ENCODE measurements around the gene ZNF827.

Gene ZNF827

DNA sequence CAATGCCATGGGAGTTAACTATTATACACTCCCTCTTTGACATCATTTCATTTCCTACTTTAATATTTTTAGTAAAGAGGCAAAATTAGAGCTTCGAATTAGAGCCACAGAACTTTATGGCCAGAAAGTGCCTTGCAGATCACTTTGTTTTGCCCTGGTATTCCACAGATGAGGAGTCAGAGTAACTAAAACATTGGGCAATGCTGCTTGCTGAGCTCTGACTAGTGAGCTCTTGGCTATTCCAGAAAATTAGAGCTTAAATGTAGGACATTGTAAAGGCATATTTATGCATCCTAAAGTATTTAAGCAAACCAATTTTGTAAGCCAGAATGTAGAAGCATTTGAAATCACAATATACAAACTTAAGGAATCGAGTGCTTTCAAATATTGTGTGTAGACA, 6.3 kb upstream of the ZNF827 start:
- H3K27ac ChIP-seq (ENCODE audit: low read depth, low read length), result no peak overlapping the region
- H3K36me3 ChIP-seq (ENCODE audit: control insufficient read depth, insufficient read depth, low read length), result no peaks in the 10 kb centered on the region
- no peaks in the 10 kb centered on the region for H3K27me3 ChIP-seq (ENCODE audit: control insufficient read depth, insufficient read depth, low read length)
- no peaks in the 10 kb centered on the region for H3K9me3 ChIP-seq (ENCODE audit: control insufficient read depth, insufficient read depth, low read length)
- no peak overlapping the region for H3K4me3 ChIP-seq (ENCODE audit: low read depth, low read length)
- no peak overlapping the region for H3K9ac ChIP-seq (ENCODE audit: low read depth, low read length)
- peaks cover 4% of the 10 kb centered on the region; the same call in 1 of the 2 replicates for H3K4me1 ChIP-seq (ENCODE audit: control insufficient read depth, insufficient read depth, low read length)

- no peak overlapping the region for H3K27ac ChIP-seq (ENCODE audit: low read depth, low read length)
- no peaks in the 10 kb centered on the region for H3K9me3 ChIP-seq (ENCODE audit: control insufficient read depth, insufficient read depth, low read length)
- H3K4me1 ChIP-seq (ENCODE audit: control insufficient read depth, insufficient read depth, low read length), result peaks cover 20% of the 10 kb centered on the region
- H3K27me3 ChIP-seq (ENCODE audit: control insufficient read depth, insufficient read depth, low read length), result no peaks in the 10 kb centered on the region
- no peak overlapping the region for H3K9ac ChIP-seq (ENCODE audit: low read depth, low read length)
- no peaks in the 10 kb centered on the region for H3K36me3 ChIP-seq (ENCODE audit: control insufficient read depth, insufficient read depth, low read length)
- H3K4me3 ChIP-seq (ENCODE audit: low read depth, low read length), result no peak overlapping the region
These were observed 1.2 kb upstream of the ZNF827 start for GRCh38 chr4:145939856-145940255.

- no peaks in the 10 kb centered on the region for H3K27me3 ChIP-seq (ENCODE audit: control insufficient read depth, insufficient read depth, low read length)
- H3K27ac ChIP-seq (ENCODE audit: low read depth, low read length), result no peak overlapping the region
- H3K9ac ChIP-seq (ENCODE audit: low read depth, low read length), result no peak overlapping the region
- H3K4me1 ChIP-seq (ENCODE audit: control insufficient read depth, insufficient read depth, low read length), result peaks cover 25% of the 10 kb centered on the region
- no peaks in the 10 kb centered on the region for H3K9me3 ChIP-seq (ENCODE audit: control insufficient read depth, insufficient read depth, low read length)
- H3K4me3 ChIP-seq (ENCODE audit: low read depth, low read length), result peak overlapping the region; percentile 98
- no peaks in the 10 kb centered on the region for H3K36me3 ChIP-seq (ENCODE audit: control insufficient read depth, insufficient read depth, low read length)
These were observed 773 bp upstream of the ZNF827 start for GRCh38 chr4:145939441-145939750.

DNA sequence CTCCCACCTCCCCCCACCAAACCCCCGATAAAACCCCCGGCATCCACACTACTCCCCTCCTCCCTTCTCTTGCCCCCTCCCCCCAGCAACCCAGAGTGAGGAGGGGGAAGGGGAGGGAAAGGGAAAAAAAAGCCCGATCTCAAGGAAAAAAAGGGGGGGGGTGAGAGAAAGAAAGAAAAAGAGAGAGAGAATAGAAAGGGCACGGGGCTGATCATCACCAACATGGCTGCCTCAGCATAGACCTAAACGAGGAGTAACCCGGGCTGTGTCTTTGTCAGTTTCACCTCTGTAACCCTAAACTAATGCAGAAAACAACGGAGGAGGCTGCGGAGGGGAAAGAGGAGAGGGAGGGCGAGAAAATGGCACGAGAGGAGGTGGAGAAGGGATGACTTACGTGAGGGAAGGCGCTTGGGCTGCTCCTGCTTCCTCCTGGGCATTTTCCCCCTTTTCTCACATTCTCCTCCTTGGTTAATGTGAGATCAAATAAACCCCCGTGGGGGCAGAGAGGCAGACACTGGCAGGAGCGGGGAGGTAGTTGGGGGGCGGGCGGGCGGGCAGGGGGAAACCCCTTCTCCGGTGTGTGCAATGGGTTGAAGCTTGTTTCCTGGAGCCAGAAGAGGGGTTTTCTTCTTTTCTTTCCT, 532 bp downstream of the ZNF827 start:
- peak overlapping the region; percentile 98 for H3K4me3 ChIP-seq (ENCODE audit: low read depth, low read length)
- H3K27ac ChIP-seq (ENCODE audit: low read depth, low read length), result peak overlapping the region; percentile 95
- H3K4me1 ChIP-seq (ENCODE audit: control insufficient read depth, insufficient read depth, low read length), result peaks cover 38% of the 10 kb centered on the region
- no peaks in the 10 kb centered on the region for H3K9me3 ChIP-seq (ENCODE audit: control insufficient read depth, insufficient read depth, low read length)
- H3K36me3 ChIP-seq (ENCODE audit: control insufficient read depth, insufficient read depth, low read length), result 0 out of 2 replicates have a peak, but pooled peaks cover under 1% of the 10 kb centered on the region
- H3K9ac ChIP-seq (ENCODE audit: low read depth, low read length), result peak overlapping the region; percentile 95
- no peaks in the 10 kb centered on the region for H3K27me3 ChIP-seq (ENCODE audit: control insufficient read depth, insufficient read depth, low read length)

DNA sequence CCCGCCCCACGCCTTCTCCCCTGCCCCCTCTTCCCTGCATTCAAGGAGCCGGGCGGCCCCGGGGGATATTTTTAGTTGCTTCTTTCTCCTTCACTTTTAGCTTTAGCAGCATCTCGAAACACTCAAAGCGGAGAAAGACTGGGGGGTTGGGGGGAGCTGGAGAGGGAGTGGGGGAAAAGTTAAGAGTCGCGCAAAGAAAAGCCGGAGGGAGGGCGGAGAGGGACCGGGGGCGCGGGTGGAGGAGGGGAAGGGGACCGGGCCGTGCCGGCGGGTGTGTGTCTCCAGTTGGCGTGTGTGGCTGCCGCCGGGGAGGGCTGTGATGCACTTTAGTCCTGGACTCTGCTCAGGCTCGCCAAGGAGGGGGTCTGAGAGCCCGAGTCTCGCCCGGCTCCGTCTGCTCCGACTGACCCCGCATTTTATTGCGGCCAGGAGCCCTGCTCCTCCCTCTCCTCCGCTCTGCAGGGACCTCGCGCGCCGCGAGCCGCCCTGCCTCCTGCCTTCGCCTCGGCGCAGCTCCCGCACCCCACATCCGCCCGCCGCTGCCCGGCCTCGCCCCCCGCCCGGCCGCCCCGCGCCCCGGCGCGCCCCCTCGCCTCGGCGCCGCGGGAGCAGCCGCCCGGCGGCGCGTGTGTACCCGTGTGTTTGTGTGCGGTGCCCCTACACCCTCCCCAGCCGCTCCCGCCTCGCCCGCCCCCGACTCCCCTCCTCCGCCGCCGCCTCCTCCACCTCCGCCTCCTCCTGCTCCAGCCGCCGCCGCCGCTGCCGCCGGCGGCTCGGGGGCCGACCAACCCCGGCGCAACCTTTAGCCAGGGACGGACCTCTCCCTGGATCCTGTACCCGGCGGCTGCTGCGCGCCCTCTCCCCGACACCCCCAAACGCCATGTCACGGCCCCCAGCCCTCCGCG, 1.4 kb downstream of the ZNF827 start:
- H3K4me3 ChIP-seq (ENCODE audit: low read depth, low read length), result peak overlapping the region; percentile 98
- H3K27me3 ChIP-seq (ENCODE audit: control insufficient read depth, insufficient read depth, low read length), result no peaks in the 10 kb centered on the region
- H3K9me3 ChIP-seq (ENCODE audit: control insufficient read depth, insufficient read depth, low read length), result no peaks in the 10 kb centered on the region
- peaks cover 40% of the 10 kb centered on the region for H3K4me1 ChIP-seq (ENCODE audit: control insufficient read depth, insufficient read depth, low read length)
- H3K9ac ChIP-seq (ENCODE audit: low read depth, low read length), result peak overlapping the region; percentile 86
- H3K36me3 ChIP-seq (ENCODE audit: control insufficient read depth, insufficient read depth, low read length), result 0 out of 2 replicates have a peak, but pooled peaks cover 5% of the 10 kb centered on the region
- H3K27ac ChIP-seq (ENCODE audit: low read depth, low read length), result peak overlapping the region; percentile 95

DNA sequence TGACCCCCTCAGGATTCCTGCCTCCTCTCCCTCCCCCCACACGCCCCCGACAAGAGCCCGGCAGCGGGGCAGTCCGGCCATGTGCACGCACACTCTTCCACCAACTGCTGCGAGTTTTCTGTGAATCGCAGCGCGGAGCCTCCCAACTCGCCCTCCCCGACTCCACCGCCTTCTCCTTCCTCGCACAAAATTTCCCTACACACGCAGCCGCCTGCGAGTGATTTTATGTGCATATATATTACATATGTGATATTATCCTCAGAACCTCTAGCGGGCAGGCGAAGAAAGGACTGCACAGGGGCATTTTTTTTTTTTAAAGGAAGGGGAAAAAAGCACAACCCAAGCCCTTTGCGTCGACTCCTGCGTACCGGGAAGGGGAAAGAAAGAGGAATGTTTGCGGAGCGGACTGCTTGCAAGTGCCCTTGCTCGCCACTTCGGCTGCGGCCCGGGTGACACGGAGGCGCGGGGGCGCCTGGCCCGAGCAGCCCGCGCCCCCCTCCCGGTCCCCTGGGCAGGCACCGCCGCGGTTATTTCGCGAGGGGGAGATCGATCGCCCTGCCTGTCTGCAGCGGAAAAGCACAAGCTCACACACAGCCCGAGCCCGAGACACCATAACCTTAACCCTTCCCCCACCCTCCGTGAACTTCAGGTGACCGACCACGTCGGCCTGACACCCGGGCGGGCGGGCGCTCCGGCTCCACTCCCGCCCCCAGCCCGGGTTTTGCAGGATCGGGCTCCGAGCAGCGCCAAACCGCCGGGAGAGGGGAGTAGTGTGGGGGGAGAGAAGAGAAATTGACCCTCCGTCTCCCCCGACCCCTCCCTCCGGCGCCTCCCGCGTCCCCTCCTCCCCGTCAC, 2.3 kb downstream of the ZNF827 start:
- peaks cover 40% of the 10 kb centered on the region for H3K4me1 ChIP-seq (ENCODE audit: control insufficient read depth, insufficient read depth, low read length)
- H3K27me3 ChIP-seq (ENCODE audit: control insufficient read depth, insufficient read depth, low read length), result no peaks in the 10 kb centered on the region
- peak overlapping the region; percentile 98 for H3K4me3 ChIP-seq (ENCODE audit: low read depth, low read length)
- H3K27ac ChIP-seq (ENCODE audit: low read depth, low read length), result peak overlapping the region; percentile 95
- no peaks in the 10 kb centered on the region for H3K9me3 ChIP-seq (ENCODE audit: control insufficient read depth, insufficient read depth, low read length)
- 0 out of 2 replicates have a peak, but pooled peaks cover 5% of the 10 kb centered on the region for H3K36me3 ChIP-seq (ENCODE audit: control insufficient read depth, insufficient read depth, low read length)
- H3K9ac ChIP-seq (ENCODE audit: low read depth, low read length), result peak overlapping the region; percentile 89

- Histone ChIP-seq H3K9me3 (ENCODE audit: control insufficient read depth, insufficient read depth, low read length) (no peaks in the 10 kb centered on the region), H3K36me3 (ENCODE audit: control insufficient read depth, insufficient read depth, low read length) (0 out of 2 replicates have a peak, but pooled peaks cover 5% of the 10 kb centered on the region), H3K27ac (ENCODE audit: low read depth, low read length) (peak overlapping the region; percentile 95), H3K9ac (ENCODE audit: low read depth, low read length) (peak overlapping the region; percentile 89), H3K4me1 (ENCODE audit: control insufficient read depth, insufficient read depth, low read length) (peaks cover 42% of the 10 kb centered on the region), H3K27me3 (ENCODE audit: control insufficient read depth, insufficient read depth, low read length) (no peaks in the 10 kb centered on the region), H3K4me3 (ENCODE audit: low read depth, low read length) (peak overlapping the region; percentile 98)
These were observed 3.1 kb downstream of the ZNF827 start for GRCh38 chr4:145935253-145936141.

DNA sequence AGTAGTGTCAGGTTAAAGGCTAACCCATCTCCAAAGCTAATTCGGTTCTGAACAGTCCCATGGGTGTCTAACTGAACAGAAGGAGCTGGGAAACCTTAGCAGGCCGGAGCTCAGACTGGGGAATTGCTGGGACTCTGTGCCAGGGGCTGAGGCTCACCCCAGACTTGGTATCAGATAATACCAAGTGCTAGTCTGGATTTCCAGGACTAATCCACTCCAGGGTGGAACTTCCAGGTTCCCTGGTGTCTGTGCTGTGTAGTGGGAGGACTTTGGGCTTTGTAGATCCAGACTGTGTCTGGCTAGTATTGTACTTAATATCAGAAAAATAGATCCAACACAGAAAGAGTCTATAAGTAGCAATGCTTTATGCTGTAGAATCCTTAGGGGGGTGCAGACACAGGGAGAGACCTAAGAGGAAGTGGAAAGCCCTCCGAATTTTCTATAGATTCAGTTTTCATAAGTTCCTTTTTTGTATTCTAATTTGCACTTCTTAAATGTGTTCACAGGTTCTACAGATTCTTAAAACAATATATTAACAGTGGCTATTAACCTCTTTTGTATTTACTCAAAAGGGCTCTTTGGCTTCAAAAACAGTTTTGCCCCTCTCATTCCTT, 4.1 kb downstream of the ZNF827 start:
- H3K9ac ChIP-seq (ENCODE audit: low read depth, low read length), result no peak overlapping the region

DNA sequence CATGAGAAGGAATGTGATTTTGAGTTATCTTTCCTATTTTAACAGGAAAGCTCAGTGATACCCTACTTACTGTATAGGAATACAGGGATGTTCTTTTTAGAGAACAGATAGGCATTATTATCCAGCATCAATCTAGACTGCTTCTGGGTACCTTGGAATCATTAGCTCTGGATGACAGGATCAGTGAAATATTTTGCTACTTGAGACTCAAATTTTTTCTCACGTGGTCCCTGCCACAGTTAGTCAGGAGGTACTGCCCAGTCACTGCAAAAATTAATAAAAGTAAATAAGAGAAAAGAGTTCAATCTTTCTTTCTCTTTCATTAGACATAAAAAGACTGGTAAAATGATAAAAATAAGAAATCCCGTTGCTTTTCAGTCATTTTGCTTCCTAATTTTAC, 5.5 kb downstream of the ZNF827 start:
- no peak overlapping the region for H3K9ac ChIP-seq (ENCODE audit: low read depth, low read length)
- no peaks in the 10 kb centered on the region for H3K9me3 ChIP-seq (ENCODE audit: control insufficient read depth, insufficient read depth, low read length)
- 0 out of 2 replicates have a peak, but pooled peaks cover 5% of the 10 kb centered on the region for H3K36me3 ChIP-seq (ENCODE audit: control insufficient read depth, insufficient read depth, low read length)
- H3K4me1 ChIP-seq (ENCODE audit: control insufficient read depth, insufficient read depth, low read length), result peaks cover 37% of the 10 kb centered on the region
- no peaks in the 10 kb centered on the region for H3K27me3 ChIP-seq (ENCODE audit: control insufficient read depth, insufficient read depth, low read length)
- no peak overlapping the region for H3K4me3 ChIP-seq (ENCODE audit: low read depth, low read length)
- H3K27ac ChIP-seq (ENCODE audit: low read depth, low read length), result no peak overlapping the region

More for the DNA sequence above, 4.1 kb downstream of the ZNF827 start:
- Histone ChIP-seq H3K36me3 (ENCODE audit: control insufficient read depth, insufficient read depth, low read length) (0 out of 2 replicates have a peak, but pooled peaks cover 5% of the 10 kb centered on the region), H3K9me3 (ENCODE audit: control insufficient read depth, insufficient read depth, low read length) (no peaks in the 10 kb centered on the region), H3K4me3 (ENCODE audit: low read depth, low read length) (peak overlapping the region; percentile 98; the same call in 1 of the 2 replicates), H3K27ac (ENCODE audit: low read depth, low read length) (no peak overlapping the region), H3K4me1 (ENCODE audit: control insufficient read depth, insufficient read depth, low read length) (peaks cover 43% of the 10 kb centered on the region), H3K27me3 (ENCODE audit: control insufficient read depth, insufficient read depth, low read length) (no peaks in the 10 kb centered on the region)

Data from HUES48 (cell line).